Stimulated activated CD8-positive, alpha-beta memory T cell treated with anti-CD3 and anti-CD28 coated beads, Interleukin-12 subunit alpha, Interleukin-12 subunit beta, amount 100 ng/mL, for 24 hours (primary cell): ENCODE results near the gene UCHL1.
"Not testable (repeated sequence)": the region's sequence is repeated elsewhere in the genome, so short reads cannot be mapped to it uniquely, and the experiment has no call there.

ENCODE experiments used
- DNase-seq: peaks from one replicate; pipeline ENCODE4 v3.0.0-alpha.2; 2020; ENCODE audit errors: extremely low read depth

The UCHL1 gene

GRCh38 chr4:41236508-41236907, 20.2 kb upstream of the UCHL1 start:
- DNase-seq = no peak

- no peak for DNase-seq
Observed at GRCh38 chr4:41241919-41242318, 14.8 kb upstream of the UCHL1 start.

GRCh38 chr4:41245983-41246382, 10.7 kb upstream of the UCHL1 start:
- DNase-seq = no peak

GRCh38 chr4:41256131-41256739, 493 bp upstream of the UCHL1 start:
- DNase-seq = no peak

- DNase-seq = no peak
Observed at GRCh38 chr4:41257257-41257901, 651 bp downstream of the UCHL1 start.

GRCh38 chr4:41257906-41258305, 1.2 kb downstream of the UCHL1 start:
- DNase-seq = no peak

- no peak for DNase-seq
Observed at GRCh38 chr4:41258783-41259182, 2.1 kb downstream of the UCHL1 start.

GRCh38 chr4:41260116-41260733, 3.5 kb downstream of the UCHL1 start:
- DNase-seq = no peak

- no peak for DNase-seq
Observed at GRCh38 chr4:41262198-41262597, 5.5 kb downstream of the UCHL1 start.

GRCh38 chr4:41264212-41264611, 7.5 kb downstream of the UCHL1 start:
- DNase-seq = no peak

- no peak for DNase-seq
Observed at GRCh38 chr4:41267997-41268396, 11.3 kb downstream of the UCHL1 start.

- DNase-seq = no peak
Observed at GRCh38 chr4:41268721-41269517, 12.2 kb downstream of the UCHL1 start.

- no peak for DNase-seq
Observed at GRCh38 chr4:41269682-41270081, 13.0 kb downstream of the UCHL1 start.

- DNase-seq = not testable (repeated sequence)
Observed at GRCh38 chr4:41275931-41276330, 19.2 kb downstream of the UCHL1 start.

- no peak for DNase-seq
Observed at GRCh38 chr4:41280010-41280409, 23.3 kb downstream of the UCHL1 start.

GRCh38 chr4:41281038-41281634, 24.4 kb downstream of the UCHL1 start:
- DNase-seq = no peak

GRCh38 chr4:41282366-41282765, 25.6 kb downstream of the UCHL1 start:
- no peak for DNase-seq

- no peak for DNase-seq
Observed at GRCh38 chr4:41285202-41285863, 28.6 kb downstream of the UCHL1 start.

GRCh38 chr4:41285864-41286235, 29.1 kb downstream of the UCHL1 start:
- DNase-seq = no peak

GRCh38 chr4:41287005-41287404, 30.3 kb downstream of the UCHL1 start:
- DNase-seq = no peak

GRCh38 chr4:41287852-41288251, 31.1 kb downstream of the UCHL1 start:
- no peak for DNase-seq

GRCh38 chr4:41288254-41288653, 31.5 kb downstream of the UCHL1 start:
- DNase-seq = no peak
